ENCODE data around the gene SH3D19.

- TF ChIP-seq CTCF (IDR thresholded peaks at IDR 0.05; ENCODE audit: insufficient read depth, low read depth, low read length) (no peak), EZH2 (IDR thresholded peaks at IDR 0.05; ENCODE audit: insufficient read depth, low read length) (no peak)
Observed at GRCh38 chr4:151163855-151164254, 161.6 kb downstream of the SH3D19 start.
